GM18519 (cell line): ENCODE data around the gene RIMS4.
"Not testable (repeated sequence)": the region's sequence is repeated elsewhere in the genome, so short reads cannot be mapped to it uniquely, and the experiment has no call there.

Experiments used
- ATAC-seq: cut with Tn5 transposase; IDR thresholded peaks from one replicate; pipeline ENCODE4 v1.9.1; 2021; ENCODE audit warnings: mild to moderate bottlenecking, moderate library complexity; ENCODE audit not compliant: unreplicated experiment, low FRiP score

The RIMS4 gene

DNA sequence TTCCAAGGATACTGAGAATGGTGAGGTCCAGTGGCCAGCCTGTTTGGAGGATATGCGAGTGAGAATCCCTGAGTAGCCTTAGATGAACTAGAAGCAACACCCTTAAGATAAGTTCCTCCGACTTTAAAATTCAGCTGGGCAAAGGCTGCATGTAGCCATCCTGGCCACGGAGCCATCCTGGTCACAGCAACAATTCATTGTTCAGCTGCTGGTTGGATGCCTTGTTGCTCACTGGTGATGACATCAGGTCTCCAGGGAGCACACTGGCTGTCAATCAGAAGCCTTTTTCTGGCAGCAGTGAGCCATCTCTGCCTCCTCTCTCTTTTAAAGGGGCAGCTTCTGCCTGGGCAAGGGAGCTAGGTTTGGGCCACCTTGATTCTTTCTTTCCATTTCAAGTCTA, 22.4 kb upstream of the RIMS4 start:
- ATAC-seq: no peak

DNA sequence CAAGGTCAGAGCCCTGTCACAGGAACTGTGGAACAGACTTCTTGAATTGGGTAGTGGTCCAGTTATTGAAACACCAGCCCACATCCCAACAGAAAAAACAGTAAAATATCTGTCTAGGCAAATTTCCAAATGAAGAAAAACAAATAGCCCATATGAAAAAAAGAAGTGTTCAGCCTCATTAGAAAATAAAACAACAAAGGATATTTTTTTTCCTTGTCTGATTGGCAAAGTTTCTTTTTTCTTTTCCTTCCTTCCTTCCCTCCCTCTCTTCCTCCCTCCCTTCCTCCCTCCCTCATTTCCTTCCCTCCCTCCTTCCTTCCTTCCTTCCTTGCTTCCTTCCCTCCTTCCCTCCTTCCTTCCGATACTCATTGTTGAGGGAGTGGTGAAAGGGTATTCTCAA, 20.6 kb upstream of the RIMS4 start:
- no peak for ATAC-seq

DNA sequence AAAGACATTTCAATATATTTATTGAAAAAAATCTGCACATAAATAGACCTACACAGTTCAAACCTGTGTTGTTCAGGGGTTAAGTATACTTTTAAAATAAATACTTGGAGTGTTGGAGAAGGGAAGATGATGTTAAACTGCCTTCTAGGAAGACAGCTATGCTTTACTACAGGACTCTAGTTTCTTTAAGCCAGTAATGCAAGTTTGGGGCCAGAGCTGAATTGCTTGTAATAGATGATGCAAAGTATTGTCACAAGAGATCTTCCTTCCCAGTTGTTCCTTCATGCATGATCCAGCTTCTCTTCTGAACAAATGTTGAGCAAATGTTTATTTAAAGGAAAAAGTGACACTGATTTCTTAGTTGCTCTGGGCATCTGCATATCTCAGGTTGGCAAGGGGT, 20.2 kb upstream of the RIMS4 start:
- no peak for ATAC-seq

DNA sequence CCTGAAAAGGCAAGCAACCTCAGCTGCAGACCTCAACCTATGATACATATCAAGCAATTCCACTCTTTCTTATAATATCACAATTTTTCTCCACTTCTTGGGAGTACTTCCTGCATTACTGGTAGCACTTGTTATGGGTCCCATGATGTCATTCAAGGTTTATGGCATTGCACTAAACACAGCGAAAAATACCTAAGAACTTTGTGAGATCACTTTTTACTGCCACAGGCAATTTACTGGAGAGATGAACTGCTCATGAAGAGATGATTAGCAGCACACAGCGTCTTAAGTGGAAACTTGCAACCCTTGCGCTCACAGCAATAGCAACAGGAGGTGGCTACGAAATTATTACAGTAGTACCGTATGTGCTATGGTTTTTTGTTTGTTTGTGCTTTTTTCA, 19.3 kb upstream of the RIMS4 start:
- ATAC-seq: no peak

DNA sequence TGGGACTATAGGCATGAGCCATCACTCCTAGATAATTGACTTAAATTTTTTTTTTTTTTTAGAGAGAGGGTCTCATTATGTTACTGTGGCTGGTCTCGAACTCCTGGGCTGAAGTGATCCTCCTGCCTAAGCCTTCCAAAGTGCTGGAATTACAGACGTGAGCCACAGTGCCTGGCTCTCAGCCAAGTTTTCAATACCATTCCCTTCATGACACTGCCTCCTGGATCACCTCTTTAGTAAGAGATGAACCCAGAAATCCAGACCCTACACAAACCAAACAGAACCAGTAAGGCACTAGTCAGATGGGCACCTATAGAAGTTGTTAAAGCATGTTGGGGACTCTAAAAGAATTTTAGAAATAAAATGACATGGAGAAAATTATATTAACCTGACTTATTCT, 18.3 kb upstream of the RIMS4 start:
- no peak for ATAC-seq

DNA sequence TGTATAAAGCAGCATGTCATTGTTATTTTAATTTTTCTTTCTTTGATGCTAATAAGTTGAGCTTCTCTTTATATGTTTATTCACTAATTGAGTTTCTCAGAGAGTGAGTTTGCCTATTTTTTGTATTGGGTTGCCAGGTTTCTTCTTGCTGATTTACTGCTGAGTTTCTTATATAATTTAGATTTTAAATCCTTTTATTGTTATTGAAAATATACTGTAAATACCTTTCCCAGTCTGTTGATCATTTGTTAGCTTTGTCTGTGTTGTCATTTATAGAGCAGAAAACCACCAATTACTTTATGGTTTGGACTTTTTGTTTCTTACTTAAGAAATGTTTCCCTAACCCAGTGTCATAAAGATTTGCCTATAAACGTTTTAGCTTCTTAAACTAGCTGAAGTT, 17.1 kb upstream of the RIMS4 start:
- ATAC-seq: no peak

DNA sequence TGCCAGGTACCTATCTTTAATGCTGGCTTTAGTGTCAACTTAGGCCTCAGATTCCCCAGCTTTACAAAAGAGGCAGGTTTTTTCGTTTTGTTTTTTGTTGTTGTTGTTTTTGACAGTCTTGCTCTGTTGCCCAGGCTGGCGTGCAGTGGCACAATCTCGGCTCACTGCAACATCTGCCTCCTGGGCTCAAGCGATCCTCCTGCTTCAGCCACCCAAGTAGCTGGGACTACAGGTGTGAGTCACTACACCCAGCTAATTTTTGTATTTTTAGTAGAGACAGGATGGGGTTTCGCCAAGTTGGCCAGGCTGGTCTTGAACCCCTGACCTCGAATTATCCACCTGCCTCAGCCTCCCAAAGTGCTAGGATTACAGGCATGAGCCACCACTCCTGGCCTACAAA, 11.2 kb upstream of the RIMS4 start:
- ATAC-seq: not testable (repeated sequence)

DNA sequence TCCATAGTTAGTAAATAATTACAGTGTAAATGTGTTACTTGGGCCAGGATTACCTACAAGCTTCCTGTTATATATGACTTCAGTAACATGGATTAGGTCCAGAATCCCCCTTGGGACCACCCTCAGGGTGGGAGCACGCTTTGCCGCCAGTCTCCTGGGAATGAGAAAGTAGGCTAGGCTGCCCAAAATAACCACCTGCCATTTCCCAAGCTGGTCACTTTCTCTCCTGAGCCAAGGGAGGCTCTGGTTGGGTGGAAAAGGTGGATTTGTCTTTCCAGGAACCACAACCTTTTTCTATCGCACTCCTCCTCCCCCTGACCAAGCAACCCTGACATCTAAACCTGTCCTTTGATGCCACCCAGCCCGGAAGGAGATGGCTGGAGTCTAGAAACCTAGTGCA, 9.6 kb upstream of the RIMS4 start:
- no peak for ATAC-seq

DNA sequence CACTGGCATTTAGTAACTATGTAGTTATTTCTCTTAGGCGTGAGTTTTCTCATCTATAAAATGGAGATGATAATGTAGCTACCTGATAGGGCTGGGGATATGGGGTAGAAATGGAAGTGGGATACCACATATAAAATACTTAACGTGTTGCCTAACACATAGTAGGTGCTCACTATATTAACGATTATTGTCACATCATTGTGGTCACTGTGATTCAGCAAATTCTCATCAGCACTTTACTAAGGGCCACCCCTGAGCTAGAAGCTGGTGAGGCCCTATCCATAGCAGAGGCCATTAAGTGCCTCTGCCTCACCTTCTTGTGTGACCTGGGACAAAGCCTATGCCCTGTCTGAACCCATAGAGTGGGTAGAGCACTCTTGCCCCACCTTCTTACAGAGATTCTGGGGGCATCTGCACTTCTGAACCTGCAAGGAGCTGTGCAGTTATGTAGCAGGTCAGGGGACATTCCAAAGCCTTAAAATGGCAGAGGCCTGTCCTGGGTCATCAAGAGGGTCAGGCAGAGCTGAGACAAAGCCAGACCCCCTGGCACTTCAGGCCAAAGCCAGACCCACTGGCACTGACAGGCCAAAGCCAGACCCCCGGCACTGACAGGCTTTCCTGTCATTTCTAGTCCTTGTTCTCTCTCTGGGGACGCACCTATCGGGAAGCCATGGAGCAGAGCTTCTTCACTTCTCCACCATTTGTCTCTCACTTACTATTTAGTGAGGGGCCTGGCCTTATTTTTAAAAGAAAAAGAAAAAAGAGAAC, 7.0 kb upstream of the RIMS4 start:
- ATAC-seq: no peak

DNA sequence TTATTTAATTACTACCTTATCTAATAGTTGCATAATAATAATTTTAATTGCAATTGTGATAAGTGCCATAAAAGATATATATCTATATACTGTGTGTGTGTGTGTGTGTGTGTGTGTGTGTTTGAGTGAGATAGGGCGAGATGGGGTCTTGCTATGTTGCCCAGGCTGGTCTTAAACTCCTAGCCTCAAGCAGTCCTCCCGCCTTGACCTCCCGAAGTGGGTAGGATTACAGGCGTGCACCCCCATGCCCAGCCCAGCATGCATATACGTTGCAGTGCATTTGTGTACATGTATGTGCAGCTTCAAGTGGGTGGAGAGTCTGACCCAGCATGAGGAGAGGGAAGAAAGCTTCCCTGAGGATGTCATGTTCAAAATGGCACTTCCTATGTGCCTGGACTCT, 4.6 kb upstream of the RIMS4 start:
- no peak for ATAC-seq

DNA sequence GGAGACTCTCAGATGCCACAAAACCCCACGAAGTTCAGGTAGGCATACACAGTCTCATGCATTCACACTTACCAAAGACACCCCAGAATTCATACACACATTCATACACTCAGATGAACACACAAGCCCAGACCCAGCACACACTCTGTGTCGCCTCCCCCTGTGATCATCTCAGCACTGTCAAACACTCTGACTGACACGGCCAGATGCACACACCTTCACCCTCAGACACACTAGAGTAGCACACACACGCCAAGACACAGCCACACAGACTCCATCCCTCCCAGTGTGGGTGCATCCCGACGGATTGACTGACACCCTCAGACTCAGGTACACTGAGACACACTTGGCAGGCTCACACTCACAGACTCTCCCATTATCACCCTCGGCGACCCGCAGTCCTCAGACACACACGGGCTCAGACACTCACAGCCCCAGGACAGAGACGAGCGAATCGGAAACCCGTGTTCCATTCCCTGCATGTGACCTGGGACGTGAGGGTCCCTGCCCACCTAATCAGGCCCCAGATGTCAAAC, 872 bp upstream of the RIMS4 start:
- ATAC-seq: no peak

DNA sequence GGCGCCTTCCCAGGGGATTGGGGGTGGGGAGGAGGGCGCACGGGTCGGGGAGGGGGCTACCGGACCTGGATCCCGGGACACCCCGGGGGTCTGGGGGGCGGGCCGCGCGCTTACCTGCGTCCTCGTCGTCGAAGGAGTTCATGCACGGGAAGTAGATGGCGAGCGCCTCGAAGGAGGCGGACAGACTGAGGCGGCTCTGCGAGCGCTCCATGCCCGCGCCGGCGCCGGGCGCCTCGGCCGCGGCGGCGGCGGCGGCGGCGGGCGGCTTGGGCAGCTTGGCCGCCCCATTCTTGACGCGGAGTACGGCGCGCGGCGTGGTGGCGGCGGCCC, 320 bp downstream of the RIMS4 start:
- ATAC-seq: no peak

DNA sequence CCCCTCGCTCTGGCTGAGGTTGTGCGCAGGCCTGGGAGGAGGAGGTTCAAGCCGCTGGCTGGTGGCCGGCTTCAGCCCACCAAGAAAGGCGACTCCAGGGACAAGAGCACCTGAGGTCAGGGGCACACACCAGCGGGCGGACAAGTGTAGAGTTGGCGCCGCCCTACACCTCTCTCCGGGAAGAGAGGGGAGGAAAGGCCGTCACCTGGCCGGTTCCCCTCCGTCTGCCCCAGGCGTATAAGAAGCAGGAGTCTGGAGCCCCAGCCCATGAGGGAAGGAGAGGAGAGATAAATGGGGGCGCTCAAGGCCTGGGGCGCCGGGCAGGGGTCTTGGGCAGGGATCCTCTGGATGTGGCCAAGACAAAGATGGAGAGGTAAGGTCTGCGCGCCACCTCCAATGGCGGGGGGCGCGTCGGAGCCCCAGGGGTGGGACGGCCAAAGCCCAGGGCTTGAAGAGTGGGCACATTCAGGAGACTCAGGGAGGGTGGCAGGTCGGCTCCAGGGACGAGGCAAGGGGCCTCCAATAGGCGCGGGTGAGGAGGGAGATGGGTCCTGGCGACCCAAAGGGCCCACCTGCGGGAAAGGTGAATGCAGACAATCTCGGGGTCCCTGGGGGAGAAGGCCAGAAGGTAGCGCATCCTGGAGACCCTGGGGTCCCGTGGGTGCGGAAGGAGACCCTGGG, 826 bp downstream of the RIMS4 start:
- no peak for ATAC-seq

DNA sequence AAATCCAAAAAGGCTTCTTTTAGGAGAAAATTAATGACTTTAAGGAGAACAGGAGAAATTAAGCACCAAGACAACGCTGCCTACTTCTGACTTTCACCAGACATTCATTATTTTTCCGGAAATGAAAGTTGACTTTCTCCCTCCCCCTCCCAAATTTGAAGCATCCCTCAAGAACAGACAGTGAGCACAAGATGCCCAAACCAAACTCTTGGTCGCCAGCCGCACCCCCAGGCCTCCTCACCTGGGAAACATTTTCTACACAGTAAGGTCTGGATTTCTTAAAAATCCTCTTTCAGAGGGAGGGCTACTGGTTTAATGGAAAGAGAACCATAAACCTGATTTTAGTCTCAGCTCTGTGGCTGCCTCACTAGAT, 2.7 kb downstream of the RIMS4 start:
- ATAC-seq: no peak

DNA sequence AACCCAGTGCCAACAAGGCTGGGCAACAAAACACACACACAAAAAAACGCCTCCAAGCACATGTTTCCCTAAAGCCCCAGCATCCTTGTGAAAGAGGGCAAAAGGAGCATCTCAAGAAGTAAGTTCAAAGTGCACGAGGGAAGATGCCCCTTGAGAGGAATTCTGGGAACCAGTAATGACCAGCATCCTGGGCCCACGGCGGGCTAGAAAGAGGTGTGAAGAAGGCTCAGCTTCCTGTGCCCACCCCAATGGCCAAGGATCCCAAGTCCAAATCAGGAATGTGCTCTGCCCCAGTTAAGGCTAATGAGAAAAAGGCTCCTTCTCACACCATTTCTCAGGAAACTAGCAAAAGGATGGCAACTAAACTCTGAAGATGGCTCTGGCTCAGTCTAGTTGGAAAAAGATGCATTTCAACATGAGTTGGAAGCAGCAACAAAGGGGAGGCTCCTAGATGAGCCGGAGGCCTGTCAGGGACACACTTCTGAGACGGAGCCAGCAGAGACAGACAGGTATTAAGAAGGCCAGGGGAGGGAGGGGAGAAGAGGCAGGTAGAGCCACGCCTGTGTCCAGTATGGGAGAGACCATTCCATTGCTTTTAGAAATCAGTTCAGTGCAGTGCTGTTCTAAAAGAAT, 3.2 kb downstream of the RIMS4 start:
- ATAC-seq: no peak

DNA sequence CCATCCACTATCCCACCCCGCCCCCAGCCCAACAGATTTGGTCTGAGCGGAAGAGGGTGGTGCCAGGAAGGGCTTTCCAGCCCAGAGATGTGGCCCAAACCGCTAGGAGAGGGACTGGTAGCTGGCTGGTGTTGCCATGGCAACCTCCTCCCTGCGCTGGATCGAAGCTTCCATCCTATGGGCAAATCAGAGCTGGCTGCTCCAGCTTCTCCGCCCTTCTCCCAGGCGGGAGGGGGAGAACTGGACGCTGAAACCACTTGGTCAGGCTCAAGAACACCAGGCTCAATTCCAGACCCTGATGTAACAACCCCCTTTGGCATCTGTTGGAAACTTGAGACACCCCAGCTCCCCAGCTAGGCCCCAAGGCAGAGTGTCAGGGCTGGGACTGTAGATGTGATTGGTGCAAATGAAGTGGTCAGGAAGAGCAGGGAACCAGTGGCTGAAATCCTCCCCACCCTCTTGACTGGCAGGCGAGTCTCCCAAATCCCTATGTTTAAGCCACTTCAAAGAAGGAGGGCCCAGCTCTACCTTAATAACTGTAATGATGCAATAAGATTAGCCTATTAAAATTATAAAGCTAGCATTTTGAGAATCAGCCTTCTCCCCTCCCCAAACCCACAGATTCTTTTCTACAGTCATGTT, 4.2 kb downstream of the RIMS4 start:
- no peak for ATAC-seq

DNA sequence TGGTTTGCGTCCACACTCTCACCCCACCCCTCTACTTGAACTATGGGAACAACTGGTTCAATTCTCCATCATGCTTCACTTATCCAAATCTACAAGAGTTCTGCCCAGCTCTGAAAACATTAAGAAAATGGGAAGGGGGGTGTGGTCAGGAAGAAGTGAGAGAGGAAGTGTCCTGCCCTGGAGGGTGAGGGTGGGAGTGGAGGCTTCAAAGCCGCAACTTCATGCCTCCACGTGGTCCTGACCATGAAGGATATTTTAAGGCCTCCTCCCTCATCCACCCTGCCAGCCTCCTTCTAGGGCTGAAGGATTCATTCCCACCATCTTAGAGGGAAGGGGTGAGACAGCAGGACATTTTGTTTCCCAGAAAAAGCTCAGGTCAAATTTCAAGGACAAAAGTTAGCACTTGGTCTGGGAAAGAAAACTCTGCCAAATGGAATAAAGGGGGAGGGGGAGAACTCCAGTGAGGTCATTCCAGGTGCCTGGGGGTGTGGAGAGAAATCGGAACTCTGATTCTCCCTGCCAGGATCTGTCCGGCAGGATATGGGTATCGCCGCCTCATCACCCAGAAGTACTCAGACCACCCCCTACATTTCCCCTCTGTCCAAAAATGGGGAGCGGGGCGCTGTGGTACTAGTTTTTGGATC, 4.9 kb downstream of the RIMS4 start:
- no peak for ATAC-seq

DNA sequence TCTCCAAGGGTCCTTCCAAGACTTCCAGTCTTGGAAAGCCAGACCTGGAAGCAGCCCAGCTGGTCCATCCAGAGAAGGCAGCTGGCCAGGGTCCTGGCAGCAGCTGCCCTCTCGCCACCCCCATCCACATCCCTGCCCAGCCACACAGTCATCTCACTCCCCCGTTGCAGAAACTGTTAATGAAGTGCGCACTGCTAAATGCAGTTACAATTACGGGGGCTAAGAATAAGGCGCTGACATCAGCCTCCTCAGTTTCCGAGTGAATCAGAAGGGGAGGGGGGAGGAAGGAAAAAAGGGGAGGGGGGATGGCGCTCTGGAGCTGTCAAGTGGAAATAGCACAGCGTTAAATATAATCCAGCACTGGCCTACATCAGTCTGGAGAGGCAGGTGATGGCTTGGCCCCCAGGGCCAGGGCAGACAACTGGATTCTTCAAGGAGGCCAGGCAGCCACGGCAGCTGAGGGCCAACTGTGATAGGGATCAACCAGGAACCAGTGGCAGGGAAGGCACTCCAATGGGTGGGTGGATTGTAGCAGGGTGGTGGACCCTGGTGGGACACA, 6.9 kb downstream of the RIMS4 start:
- no peak for ATAC-seq

DNA sequence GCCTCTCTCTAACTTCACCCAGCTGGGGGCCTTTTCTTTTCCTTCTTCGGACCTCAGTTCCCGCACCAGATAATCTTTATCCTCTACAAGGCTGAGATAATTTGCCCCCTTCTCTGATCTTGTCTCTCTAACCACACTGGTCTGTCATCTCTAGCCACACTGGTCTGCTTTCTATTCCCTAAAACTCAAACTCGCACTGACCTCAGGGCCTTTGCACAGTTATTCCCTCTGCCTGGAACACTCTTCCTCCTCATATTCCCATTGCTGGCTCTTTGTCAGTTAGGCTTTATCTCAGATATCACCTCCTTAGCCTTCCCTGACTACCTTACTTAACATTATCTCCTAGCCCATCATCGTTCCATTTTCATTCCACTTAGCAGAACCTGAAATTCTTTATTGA, 7.6 kb downstream of the RIMS4 start:
- no peak for ATAC-seq

DNA sequence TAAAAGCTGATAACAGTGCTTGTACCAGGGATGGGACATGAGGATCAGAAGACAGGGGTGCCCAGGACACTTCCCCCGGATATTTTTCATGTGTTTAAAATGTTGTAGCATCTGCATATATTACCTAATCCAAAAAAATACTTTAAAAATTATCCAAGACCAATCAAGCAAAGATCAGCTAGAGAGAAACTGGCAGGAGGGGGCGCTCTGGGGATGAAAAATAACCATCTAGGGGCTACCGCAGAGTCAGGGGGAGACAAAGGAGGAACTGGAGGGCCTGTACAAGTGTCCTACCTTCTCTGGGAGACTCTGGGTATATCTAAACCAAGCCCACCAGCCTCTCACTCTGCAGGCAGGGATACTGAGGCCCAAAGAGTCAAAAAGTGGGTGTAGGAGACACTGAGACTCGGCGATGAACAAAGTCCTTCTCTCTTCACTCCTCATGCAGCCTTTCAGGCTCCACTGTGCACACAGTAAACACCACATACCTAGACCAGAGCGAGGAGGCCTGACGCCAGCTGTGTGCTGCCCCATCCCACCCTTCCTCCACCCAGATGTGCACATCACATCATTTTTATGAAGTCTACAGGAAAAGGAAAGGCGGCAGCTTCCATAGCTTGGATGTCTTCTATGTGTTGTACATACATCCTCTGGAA, 9.8 kb downstream of the RIMS4 start:
- no peak for ATAC-seq
